GM21528 (cell line): ENCODE results near the gene RPN1.
A peak's percentile ranks its signal among the peaks of the same experiment; 100 is the strongest.
"Not testable (repeated sequence)": the region's sequence is repeated elsewhere in the genome, so short reads cannot be mapped to it uniquely, and the experiment has no call there.

Source experiments
- ATAC-seq: cut with Tn5 transposase; IDR thresholded peaks from one replicate; pipeline ENCODE4 v1.9.1; 2021; ENCODE audit warnings: mild to moderate bottlenecking, moderate library complexity; ENCODE audit not compliant: unreplicated experiment, low FRiP score

RPN1 gene

GRCh38 chr3:128653383-128653992 lies 2.9 kb upstream of the RPN1 start:
- ATAC-seq, result not testable (repeated sequence)

GRCh38 chr3:128648940-128649663 lies 1.5 kb downstream of the RPN1 start:
- ATAC-seq, result no peak

GRCh38 chr3:128648402-128648801 lies 2.2 kb downstream of the RPN1 start:
- no peak for ATAC-seq

GRCh38 chr3:128647307-128647706 lies 3.3 kb downstream of the RPN1 start:
- no peak for ATAC-seq

- no peak for ATAC-seq
These were observed 16.5 kb downstream of the RPN1 start for GRCh38 chr3:128634075-128634611.

GRCh38 chr3:128632301-128632700 lies 18.3 kb downstream of the RPN1 start:
- no peak for ATAC-seq

- no peak for ATAC-seq
These were observed 20.7 kb downstream of the RPN1 start for GRCh38 chr3:128629936-128630335.

- no peak for ATAC-seq
These were observed 25.1 kb downstream of the RPN1 start for GRCh38 chr3:128625409-128625945.

GRCh38 chr3:128624526-128625138 lies 26.0 kb downstream of the RPN1 start:
- ATAC-seq, result no peak

GRCh38 chr3:128623762-128624176 lies 26.8 kb downstream of the RPN1 start:
- no peak for ATAC-seq

GRCh38 chr3:128621931-128622330 lies 28.7 kb downstream of the RPN1 start:
- ATAC-seq, result no peak

- ATAC-seq, result no peak
These were observed 29.4 kb downstream of the RPN1 start for GRCh38 chr3:128621234-128621633.

GRCh38 chr3:128620268-128620691 lies 30.3 kb downstream of the RPN1 start:
- no peak for ATAC-seq

- no peak for ATAC-seq
These were observed 31.3 kb downstream of the RPN1 start for GRCh38 chr3:128619146-128619890.

- ATAC-seq, result no peak
These were observed 32.3 kb downstream of the RPN1 start for GRCh38 chr3:128618398-128618726.

- ATAC-seq, result peak; percentile 83
These were observed 32.8 kb downstream of the RPN1 start for GRCh38 chr3:128617557-128618397.

- no peak for ATAC-seq
These were observed 33.4 kb downstream of the RPN1 start for GRCh38 chr3:128617270-128617556.

GRCh38 chr3:128616516-128617269 lies 33.9 kb downstream of the RPN1 start:
- ATAC-seq, result no peak

GRCh38 chr3:128614076-128614475 lies 36.5 kb downstream of the RPN1 start:
- ATAC-seq, result no peak
